Measurements from ENCODE around the gene PRPF19. TPM values are rescaled to one million over a fixed set of nuclear protein-coding genes. Genes with fewer than 3 reads are reported as not detected.
A peak's percentile ranks its signal among the peaks of the same experiment; 100 is the strongest.

PRPF19 gene
- total RNA-seq, 1 experiment from 2014 or later = 128 TPM

DNA sequence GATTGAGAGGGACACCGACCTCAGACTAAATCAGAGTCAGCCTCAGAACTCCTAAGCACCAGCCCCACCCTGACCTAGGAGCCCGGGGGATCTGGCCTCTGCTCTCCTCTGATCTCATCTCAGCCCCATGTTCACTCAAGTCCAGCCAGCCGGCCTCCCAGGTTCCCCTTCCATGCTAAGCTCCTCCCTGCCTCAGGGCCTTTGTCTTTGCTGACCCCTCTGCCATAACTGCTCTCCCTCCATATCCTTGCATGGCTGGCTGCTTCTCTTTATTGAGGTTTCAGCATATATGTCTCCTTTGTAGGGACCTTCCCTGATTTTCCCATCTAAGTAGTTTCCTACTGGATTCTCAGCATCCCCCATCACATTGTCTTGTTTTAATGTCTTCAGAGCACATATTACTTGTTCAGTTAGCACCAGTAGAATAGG is 46.4 kb upstream of the PRPF19 start:
- intact Hi-C loops (cut with micrococcal nuclease; ENCODE audit: unreplicated experiment) = no loop called here
- Mint-ChIP-seq H3K9me3 (ENCODE audit: low read depth, unreplicated experiment) (no peaks in the 10 kb centered on the region), H3K27me3 (ENCODE audit: unreplicated experiment) (peaks cover 13% of the 10 kb centered on the region), H3K4me3 (ENCODE audit: low read depth, unreplicated experiment) (peak overlapping the region; percentile 65), H3K4me1 (ENCODE audit: low read depth, unreplicated experiment) (peaks cover 8% of the 10 kb centered on the region), H3K36me3 (ENCODE audit: insufficient read depth, unreplicated experiment) (peaks cover 4% of the 10 kb centered on the region), H3K27ac (ENCODE audit: unreplicated experiment) (no peak overlapping the region)
- TF ChIP-seq, protein P1, sequence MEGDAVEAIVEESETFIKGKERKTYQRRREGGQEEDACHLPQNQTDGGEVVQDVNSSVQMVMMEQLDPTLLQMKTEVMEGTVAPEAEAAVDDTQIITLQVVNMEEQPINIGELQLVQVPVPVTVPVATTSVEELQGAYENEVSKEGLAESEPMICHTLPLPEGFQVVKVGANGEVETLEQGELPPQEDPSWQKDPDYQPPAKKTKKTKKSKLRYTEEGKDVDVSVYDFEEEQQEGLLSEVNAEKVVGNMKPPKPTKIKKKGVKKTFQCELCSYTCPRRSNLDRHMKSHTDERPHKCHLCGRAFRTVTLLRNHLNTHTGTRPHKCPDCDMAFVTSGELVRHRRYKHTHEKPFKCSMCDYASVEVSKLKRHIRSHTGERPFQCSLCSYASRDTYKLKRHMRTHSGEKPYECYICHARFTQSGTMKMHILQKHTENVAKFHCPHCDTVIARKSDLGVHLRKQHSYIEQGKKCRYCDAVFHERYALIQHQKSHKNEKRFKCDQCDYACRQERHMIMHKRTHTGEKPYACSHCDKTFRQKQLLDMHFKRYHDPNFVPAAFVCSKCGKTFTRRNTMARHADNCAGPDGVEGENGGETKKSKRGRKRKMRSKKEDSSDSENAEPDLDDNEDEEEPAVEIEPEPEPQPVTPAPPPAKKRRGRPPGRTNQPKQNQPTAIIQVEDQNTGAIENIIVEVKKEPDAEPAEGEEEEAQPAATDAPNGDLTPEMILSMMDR (IDR thresholded peaks at IDR 0.05; ENCODE audit: unreplicated experiment) = no peak
- no TSS peak for BruUV-seq (replicated peaks)
- CTCF ChIA-PET = no interaction called here
- no peak for DNase-seq

- intact Hi-C loops (cut with micrococcal nuclease; ENCODE audit: unreplicated experiment) = no loop called here
- H3K4me1 Mint-ChIP-seq (ENCODE audit: low read depth, unreplicated experiment) = peaks cover 8% of the 10 kb centered on the region
- H3K27ac Mint-ChIP-seq (ENCODE audit: unreplicated experiment) = peak within 1 kb of the TSS; percentile 53
- H3K9me3 Mint-ChIP-seq (ENCODE audit: low read depth, unreplicated experiment) = no peaks in the 10 kb centered on the region
- peak within 1 kb of the TSS; percentile 65 for H3K4me3 Mint-ChIP-seq (ENCODE audit: low read depth, unreplicated experiment)
- BruUV-seq (replicated peaks) = no TSS peak
- TF ChIP-seq, protein P1 (IDR thresholded peaks at IDR 0.05; ENCODE audit: unreplicated experiment) = no peak
- CTCF ChIA-PET = no interaction called here
- peaks cover 7% of the 10 kb centered on the region for H3K27me3 Mint-ChIP-seq (ENCODE audit: unreplicated experiment)
- DNase-seq = no peak
- peaks cover 4% of the 10 kb centered on the region for H3K36me3 Mint-ChIP-seq (ENCODE audit: insufficient read depth, unreplicated experiment)
Observed at GRCh38 chr11:60951904-60952741, 45.7 kb upstream of the PRPF19 start, which contains the start of gene SLC15A3. TSS of gene SLC15A3 (minus strand) at chr11:60952176. CDS start at chr11:60951551, 625 bp downstream.

DNA sequence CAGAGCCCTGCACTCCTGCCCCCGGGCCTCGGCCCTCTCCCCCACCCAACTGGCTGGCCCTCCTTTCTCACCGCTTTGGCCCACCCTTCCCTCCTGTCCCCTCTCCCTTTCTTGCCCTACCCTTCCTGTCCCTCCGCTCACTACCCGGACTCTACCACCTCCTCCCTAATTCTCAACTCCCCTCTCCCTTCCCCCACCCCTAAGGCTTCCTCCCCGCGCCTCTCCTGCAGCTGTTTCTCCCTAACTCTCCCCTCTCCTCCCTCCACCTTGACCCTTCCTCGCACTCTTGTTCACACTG is 45.2 kb upstream of the PRPF19 start:
- intact Hi-C loops (cut with micrococcal nuclease; ENCODE audit: unreplicated experiment) = no loop called here
- H3K36me3 Mint-ChIP-seq (ENCODE audit: insufficient read depth, unreplicated experiment) = peaks cover 4% of the 10 kb centered on the region
- H3K4me3 Mint-ChIP-seq (ENCODE audit: low read depth, unreplicated experiment) = peak overlapping the region; percentile 65
- TF ChIP-seq, protein P1 (IDR thresholded peaks at IDR 0.05; ENCODE audit: unreplicated experiment) = no peak
- peaks cover 1% of the 10 kb centered on the region for H3K27me3 Mint-ChIP-seq (ENCODE audit: unreplicated experiment)
- no TSS peak for BruUV-seq (replicated peaks)
- H3K4me1 Mint-ChIP-seq (ENCODE audit: low read depth, unreplicated experiment) = peaks cover 8% of the 10 kb centered on the region
- no peaks in the 10 kb centered on the region for H3K9me3 Mint-ChIP-seq (ENCODE audit: low read depth, unreplicated experiment)
- CTCF ChIA-PET = no interaction called here
- no peak overlapping the region for H3K27ac Mint-ChIP-seq (ENCODE audit: unreplicated experiment)
- no peak for DNase-seq

GRCh38 chr11:60950933-60951605 is 44.7 kb upstream of the PRPF19 start:
- BruUV-seq (replicated peaks) = no TSS peak
- DNase-seq = no peak
- TF ChIP-seq, protein P1 (IDR thresholded peaks at IDR 0.05; ENCODE audit: unreplicated experiment) = no peak
- Mint-ChIP-seq H3K27ac (ENCODE audit: unreplicated experiment) (no peak overlapping the region), H3K9me3 (ENCODE audit: low read depth, unreplicated experiment) (no peaks in the 10 kb centered on the region), H3K27me3 (ENCODE audit: unreplicated experiment) (no peaks in the 10 kb centered on the region), H3K4me1 (ENCODE audit: low read depth, unreplicated experiment) (peaks cover 8% of the 10 kb centered on the region), H3K36me3 (ENCODE audit: insufficient read depth, unreplicated experiment) (peaks cover 4% of the 10 kb centered on the region), H3K4me3 (ENCODE audit: low read depth, unreplicated experiment) (no peak overlapping the region)
- intact Hi-C loops (cut with micrococcal nuclease; ENCODE audit: unreplicated experiment) = no loop called here
- CTCF ChIA-PET = no interaction called here
